GM21381 (cell line): ENCODE data around the gene FLII.

Experiments used
- ATAC-seq: cut with Tn5 transposase; IDR thresholded peaks from one replicate; pipeline ENCODE4 v1.9.1; 2021; ENCODE audit warnings: mild to moderate bottlenecking, moderate library complexity; ENCODE audit not compliant: unreplicated experiment

FLII gene

GRCh38 chr17:18245038-18245776 lies 13.3 kb downstream of the FLII start:
- no peak for ATAC-seq

GRCh38 chr17:18241229-18241871 lies 17.2 kb downstream of the FLII start:
- no peak for ATAC-seq

GRCh38 chr17:18240449-18240848 lies 18.1 kb downstream of the FLII start:
- no peak for ATAC-seq

GRCh38 chr17:18238299-18238698 lies 20.2 kb downstream of the FLII start:
- no peak for ATAC-seq

GRCh38 chr17:18237461-18237860 lies 21.1 kb downstream of the FLII start:
- no peak for ATAC-seq

- ATAC-seq, result no peak
These were observed 22.0 kb downstream of the FLII start for GRCh38 chr17:18236494-18236893.

- no peak for ATAC-seq
These were observed 22.7 kb downstream of the FLII start for GRCh38 chr17:18235743-18236256.

- ATAC-seq, result no peak
These were observed 23.6 kb downstream of the FLII start for GRCh38 chr17:18234853-18235380.

- no peak for ATAC-seq
These were observed 24.6 kb downstream of the FLII start for GRCh38 chr17:18233803-18234518.

GRCh38 chr17:18231164-18231563 lies 27.4 kb downstream of the FLII start:
- no peak for ATAC-seq

- no peak for ATAC-seq
These were observed 28.0 kb downstream of the FLII start for GRCh38 chr17:18230288-18231141.

- no peak for ATAC-seq
These were observed 28.8 kb downstream of the FLII start for GRCh38 chr17:18229771-18230170.

- no peak for ATAC-seq
These were observed 29.3 kb downstream of the FLII start for GRCh38 chr17:18229254-18229653.

- no peak for ATAC-seq
These were observed 30.3 kb downstream of the FLII start for GRCh38 chr17:18228176-18228682.

GRCh38 chr17:18227635-18228034 lies 30.9 kb downstream of the FLII start:
- no peak for ATAC-seq

GRCh38 chr17:18226284-18226945 lies 32.1 kb downstream of the FLII start:
- ATAC-seq, result no peak

GRCh38 chr17:18225642-18226283 lies 32.8 kb downstream of the FLII start:
- ATAC-seq, result peak; percentile 26

- peak; percentile 83 for ATAC-seq
These were observed 33.4 kb downstream of the FLII start, which contains the start of gene LLGL1 for GRCh38 chr17:18225121-18225641. TSS of gene LLGL1 (plus strand) at chr17:18225635. CDS start at chr17:18225683, 48 bp downstream.
